ENCODE data around the gene CRX.
"Not testable (repeated sequence)": the region's sequence is repeated elsewhere in the genome, so short reads cannot be mapped to it uniquely, and the experiment has no call there.

CRX gene

GRCh38 chr19:47821460-47822020, at the start of gene CRX:
CRX (plus strand) TSS chr19:47821937; CDS start chr19:47834444, 12,507 bp downstream.
- DNase-seq (ENCODE audit: low spot score) (no peak), FAIRE-seq (no peak)

- DNase-seq (ENCODE audit: low spot score) (no peak), FAIRE-seq (no peak)
These were observed 45.2 kb upstream of the CRX start for GRCh38 chr19:47776568-47776967.

GRCh38 chr19:47777245-47778048, 44.3 kb upstream of the CRX start:
- not testable (repeated sequence) for DNase-seq (ENCODE audit: low spot score); FAIRE-seq

- DNase-seq (ENCODE audit: low spot score) = peak; percentile 57
These were observed 43.4 kb upstream of the CRX start, which contains the start of gene SELENOW for GRCh38 chr19:47778049-47778953. SELENOW (plus strand) TSS chr19:47778703; CDS start chr19:47778786, 83 bp downstream.

GRCh38 chr19:47778954-47779351, 42.8 kb upstream of the CRX start:
- DNase-seq (ENCODE audit: low spot score) = no peak
- FAIRE-seq = no peak

More at GRCh38 chr19:47778049-47778953, 43.4 kb upstream of the CRX start, which contains the start of gene SELENOW:
- FAIRE-seq = no peak

- no peak for FAIRE-seq
These were observed 42.1 kb upstream of the CRX start for GRCh38 chr19:47779524-47780214.

GRCh38 chr19:47780215-47780551, 41.6 kb upstream of the CRX start:
- DNase-seq (ENCODE audit: low spot score) (no peak), FAIRE-seq (no peak)

More at GRCh38 chr19:47779524-47780214, 42.1 kb upstream of the CRX start:
- DNase-seq (ENCODE audit: low spot score) = no peak

- DNase-seq (ENCODE audit: low spot score) = no peak
- no peak for FAIRE-seq
These were observed 40.0 kb upstream of the CRX start for GRCh38 chr19:47781590-47782262.

- DNase-seq (ENCODE audit: low spot score) (no peak), FAIRE-seq (no peak)
These were observed 35.2 kb upstream of the CRX start for GRCh38 chr19:47786566-47786965.

- FAIRE-seq; DNase-seq (ENCODE audit: low spot score): not testable (repeated sequence)
These were observed 34.4 kb upstream of the CRX start for GRCh38 chr19:47787307-47787706.

GRCh38 chr19:47789811-47790210, 31.9 kb upstream of the CRX start:
- not testable (repeated sequence) for FAIRE-seq

GRCh38 chr19:47790398-47790814, 31.3 kb upstream of the CRX start:
- FAIRE-seq = no peak
- DNase-seq (ENCODE audit: low spot score) = peak; percentile 26

More at GRCh38 chr19:47789811-47790210, 31.9 kb upstream of the CRX start:
- not testable (repeated sequence) for DNase-seq (ENCODE audit: low spot score)

- FAIRE-seq = no peak
- no peak for DNase-seq (ENCODE audit: low spot score)
These were observed 29.1 kb upstream of the CRX start for GRCh38 chr19:47792616-47793015.

- no peak for FAIRE-seq
- no peak for DNase-seq (ENCODE audit: low spot score)
These were observed 27.2 kb upstream of the CRX start for GRCh38 chr19:47794526-47794925.

- DNase-seq (ENCODE audit: low spot score) (no peak), FAIRE-seq (no peak)
These were observed 25.0 kb upstream of the CRX start for GRCh38 chr19:47796785-47797184.

- FAIRE-seq = no peak
- no peak for DNase-seq (ENCODE audit: low spot score)
These were observed 23.5 kb upstream of the CRX start for GRCh38 chr19:47797996-47798903.

GRCh38 chr19:47798904-47799266, 22.9 kb upstream of the CRX start:
- no peak for FAIRE-seq
- no peak for DNase-seq (ENCODE audit: low spot score)

- FAIRE-seq = no peak
- DNase-seq (ENCODE audit: low spot score) = no peak
These were observed 20.5 kb upstream of the CRX start for GRCh38 chr19:47801270-47801669.

- FAIRE-seq (no peak), DNase-seq (ENCODE audit: low spot score) (no peak)
These were observed 19.2 kb upstream of the CRX start for GRCh38 chr19:47802521-47803043.
